A549 (cell line): ENCODE results near the gene DSCAML1. TPM values are rescaled to one million over a fixed set of nuclear protein-coding genes. Genes with fewer than 3 reads are reported as not detected.
"Not testable (repeated sequence)": the region's sequence is repeated elsewhere in the genome, so short reads cannot be mapped to it uniquely, and the experiment has no call there.

Experiments
- ATAC-seq, 2 experiments: fragments of 200-7000 bp in 1 of 2; fragments of >200 bp in 1 of 2; cut with Nextera tagmentation in 1 of 2; cut with Tn5 transposase in 1 of 2; 3 replicates each; pipeline versions ENCODE4 v1.8.0 to v1.9.1; 2018 to 2020; ENCODE audit warnings: mild to moderate bottlenecking in 1 of 2, moderate library complexity in 1 of 2
- CTCF ChIA-PET: fragments of 300-600 bp; sonication (Branson Sonifier 250); formaldehyde crosslinking; extraction: SDS; loops from one replicate; lab custom pipeline; 2021; ENCODE audit warnings: antibody characterized with exemption, inconsistent platforms; lab: Yijun Ruan, JAX
- POLR2A ChIA-PET: fragments of 350-600 bp; formaldehyde crosslinking; extraction: SDS; loops from one replicate; lab custom pipeline; 2021; ENCODE audit warnings: antibody characterized with exemption, inconsistent platforms; lab: Yijun Ruan, JAX
- DNase-seq, 2 experiments: peaks; one replicate each; pipeline versions ENCODE4 v3.0.0 to v3.0.0-alpha.2; 2011 to 2016; ENCODE audit warnings: low read depth in 1 of 2, low spot score in 1 of 2
- FAIRE-seq: peaks from 2 replicates; lab custom pipeline; 2011; peaks lifted over from hg19 to GRCh38; lab: Jason Lieb, UNC
- H3K27ac ChIP-seq, 2 experiments: fragments of >200 bp; sonication (Bioruptor Twin); formaldehyde crosslinking; 3 replicates each; pipeline ENCODE4 v1.5.1; 2016 to 2017
- H3K4me1 ChIP-seq: fragments of >200 bp; sonication (Bioruptor Twin); formaldehyde crosslinking; 3 replicates; pipeline ENCODE4 v1.6.1; 2016
- H3K4me2 ChIP-seq: fragments of >200 bp; sonication (Bioruptor Twin); formaldehyde crosslinking; 3 replicates; pipeline ENCODE4 v1.6.1; 2016
- H3K4me3 ChIP-seq: fragments of >200 bp; sonication (Bioruptor Twin); formaldehyde crosslinking; 3 replicates; pipeline ENCODE4 v1.5.1; 2016
- H3K9me3 ChIP-seq: fragments of >200 bp; sonication (Bioruptor Twin); formaldehyde crosslinking; 3 replicates; pipeline ENCODE4 v1.6.1; 2016
- BHLHE40 ChIP-seq: IDR thresholded peaks from 2 replicates; pipeline ENCODE4 v1.6.1; 2012; ENCODE audit warnings: low read depth, low read length, inconsistent platforms
- CBX2 ChIP-seq: fragments of 200-600 bp; sonication (generic); IDR thresholded peaks from 2 replicates; pipeline ENCODE4 v1.6.1; 2016; ENCODE audit warnings: low read depth, mild to moderate bottlenecking, borderline replicate concordance
- CTCF ChIP-seq: fragments of >200 bp; sonication (Bioruptor Twin); formaldehyde crosslinking; IDR thresholded peaks from 3 replicates; pipeline ENCODE4 v1.5.1; 2016
- EHF ChIP-seq: fragments of 250-450 bp; sonication (Bioruptor Pico); IDR thresholded peaks from 2 replicates; pipeline ENCODE4 v1.5.0; 2020; ENCODE audit warnings: mild to moderate bottlenecking
- EHMT2 ChIP-seq: fragments of 200-600 bp; sonication (generic); IDR thresholded peaks from 2 replicates; pipeline ENCODE4 v1.6.1; 2016; ENCODE audit warnings: antibody characterized with exemption, low read depth, mild to moderate bottlenecking, moderate library complexity
- FOSB ChIP-seq: fragments of 250-450 bp; sonication (Bioruptor Pico); IDR thresholded peaks from 2 replicates; pipeline ENCODE4 v1.5.0; 2020; ENCODE audit warnings: mild to moderate bottlenecking, moderate library complexity
- FOXS1 ChIP-seq: fragments of 250-450 bp; sonication (Bioruptor Pico); IDR thresholded peaks from 2 replicates; pipeline ENCODE4 v1.5.0; 2020; ENCODE audit warnings: mild to moderate bottlenecking, moderate library complexity
- HES2 ChIP-seq: fragments of >200 bp; sonication (Bioruptor Twin); formaldehyde crosslinking; IDR thresholded peaks from 2 replicates; pipeline ENCODE4 v1.6.1; 2016
- HOXB13 ChIP-seq: fragments of 250-450 bp; sonication (Bioruptor Pico); IDR thresholded peaks from 2 replicates; pipeline ENCODE4 v1.5.0; 2020; ENCODE audit warnings: low read depth, mild to moderate bottlenecking, moderate library complexity
- HOXB5 ChIP-seq: fragments of 250-450 bp; sonication (Bioruptor Pico); IDR thresholded peaks from 2 replicates; pipeline ENCODE4 v1.5.0; 2020; ENCODE audit warnings: mild to moderate bottlenecking, moderate library complexity
- JUN ChIP-seq, 2 experiments: fragments of >200 bp; sonication (Bioruptor Twin); formaldehyde crosslinking; IDR thresholded peaks; 2 replicates in 1 of 2; 3 replicates in 1 of 2; pipeline ENCODE4 v1.6.1; 2016 to 2017
- JUNB ChIP-seq: fragments of >200 bp; sonication (Bioruptor Twin); formaldehyde crosslinking; IDR thresholded peaks from 2 replicates; pipeline ENCODE4 v1.6.1; 2016
- KDM1A ChIP-seq: fragments of 200-600 bp; sonication (generic); IDR thresholded peaks from 2 replicates; pipeline ENCODE4 v1.6.1; 2016; ENCODE audit warnings: low read depth, mild to moderate bottlenecking
- MAFK ChIP-seq: fragments of 450-650 bp; IDR thresholded peaks from 2 replicates; pipeline ENCODE4 v1.6.1; 2014; ENCODE audit not compliant: partially characterized antibody
- MYC ChIP-seq: IDR thresholded peaks from 2 replicates; pipeline ENCODE4 v1.6.1; 2012; ENCODE audit warnings: mild to moderate bottlenecking, inconsistent platforms, low read length, improper control_type of control experiment, borderline replicate concordance
- NFE2L2 ChIP-seq: fragments of 150-350 bp; conservative IDR thresholded peaks from 2 replicates; pipeline ENCODE4 v1.6.1; 2014; ENCODE audit warnings: low read length
- PBX3 ChIP-seq: IDR thresholded peaks from 2 replicates; pipeline ENCODE4 v1.6.1; 2012
- RAD21 ChIP-seq, 2 experiments: fragments of >200 bp in 1 of 2; sonication (Bioruptor Twin) in 1 of 2; formaldehyde crosslinking in 1 of 2; IDR thresholded peaks in 1 of 2; conservative IDR thresholded peaks in 1 of 2; 2 replicates in 1 of 2; 3 replicates in 1 of 2; pipeline ENCODE4 v1.6.1; 2012 to 2018; ENCODE audit warnings: inconsistent platforms in 1 of 2
- SMC3 ChIP-seq: fragments of >200 bp; sonication (Bioruptor Twin); formaldehyde crosslinking; IDR thresholded peaks from 3 replicates; pipeline ENCODE4 v1.6.1; 2018; ENCODE audit warnings: inconsistent platforms
- USF2 ChIP-seq: fragments of 450-650 bp; IDR thresholded peaks from 2 replicates; pipeline ENCODE4 v1.6.1; 2014; ENCODE audit warnings: antibody characterized with exemption
- ZFP36 ChIP-seq: fragments of 450-650 bp; IDR thresholded peaks from 2 replicates; pipeline ENCODE4 v1.6.1; 2014; ENCODE audit warnings: borderline replicate concordance; ENCODE audit not compliant: partially characterized antibody
- ZSCAN20 ChIP-seq: fragments of 250-450 bp; sonication (Bioruptor Pico); IDR thresholded peaks from 2 replicates; pipeline ENCODE4 v1.8.0; 2022; ENCODE audit warnings: mild to moderate bottlenecking, moderate library complexity
- WGBS: methylation state at CpG from one replicate; pipeline ENCODE4 v1.1.6; 2017; ENCODE audit errors: missing lambda C conversion rate; 5-methylcytosine and 5-hydroxymethylcytosine counted together
- polyA plus RNA-seq, 4 experiments: library from polyadenylated mRNA; depleted of rRNA in 3 of 4; stranded (reverse); fragments of >200 nt; fragmentation: RNase III in 1 of 4; extraction: RNeasy Plus Mini Kit Qiagen cat#74134 plus additional on column Dnase treatment in 1 of 4; gene quantifications; 2 replicates in 3 of 4; 3 replicates in 1 of 4; pipeline ENCODE4 v1.2.3, GENCODE V29; 2011 to 2017

Gene DSCAML1
- polyA plus RNA-seq, 2 of the 4 experiments (the other 2 are of a cell fraction): 0.12 to 0.31 TPM

- TF ChIP-seq CTCF: no peak
- TF ChIP-seq, all 56 proteins: peak for 0
Measured at GRCh38 chr11:117814766-117815261, 17.8 kb upstream of the DSCAML1 start (continued).

GRCh38 chr11:117814204-117814765 is 17.3 kb upstream of the DSCAML1 start:
- no peak overlapping the region for H3K4me3 ChIP-seq
- no peaks in the 10 kb centered on the region for H3K9me3 ChIP-seq
- DNase-seq: peak in 1 of 2 experiments; percentile 42
- peak overlapping the region; percentile 48 for H3K4me2 ChIP-seq
- H3K27ac ChIP-seq: peak overlapping the region; percentile 73 to 75
- peaks cover 41% of the 10 kb centered on the region for H3K4me1 ChIP-seq
- ATAC-seq: no peak
- CTCF ChIA-PET: interaction anchor here (0.9 to 7.8 kb wide), 7 partner anchors 8 to 389 kb away, joined by 3 to 128 read pairs (median 5); no protein-coding TSS in a partner anchor
- FAIRE-seq: no peak
- TF ChIP-seq HOXB13 (peak; percentile 32; the same call in 1 of the 2 replicates), ZFP36 (no peak), ZSCAN20 (CRISPR knock-in tag) (no peak), USF2 (peak; percentile 58), EHF (CRISPR knock-in tag) (no peak), FOSB (no peak), HES2 (no peak)
- WGBS: 49% methylated on average over 6 of the region's 7 CpGs
- POLR2A ChIA-PET: no interaction called here

GRCh38 chr11:117810056-117810451 is 13.0 kb upstream of the DSCAML1 start:
- H3K27ac ChIP-seq, ATAC-seq, DNase-seq, H3K4me2 ChIP-seq, POLR2A ChIA-PET, FAIRE-seq, H3K9me3 ChIP-seq, H3K4me3 ChIP-seq: not testable (repeated sequence)
- CTCF ChIA-PET: interaction anchor here (0.9 to 12.8 kb wide), 12 partner anchors 9 to 448 kb away, joined by 3 to 158 read pairs (median 6); no protein-coding TSS in a partner anchor
- peaks cover 22% of the 10 kb centered on the region for H3K4me1 ChIP-seq
- 72% methylated on average over 12 of the region's 12 CpGs for WGBS

- Histone ChIP-seq H3K4me2 (peak overlapping the region; percentile 83), H3K27ac (peak overlapping the region; percentile 62 to 81), H3K4me1 (peaks cover 18% of the 10 kb centered on the region), H3K9me3 (no peaks in the 10 kb centered on the region), H3K4me3 (0 out of 3 replicates have a peak overlapping the region, but pooled peaks have one; percentile 20)
- ChIA-PET CTCF (interaction anchor here (0.7 to 12.8 kb wide), 26 partner anchors 9 to 448 kb away, joined by 3 to 158 read pairs (median 4); no protein-coding TSS in a partner anchor), POLR2A (no interaction called here)
- DNase-seq: peak; percentile 84 to 86
- no peak for FAIRE-seq
- ATAC-seq: peak; percentile 99
- 22% methylated on average over 16 of the region's 22 CpGs for WGBS
- TF ChIP-seq JUNB: no peak
- TF ChIP-seq MAFK: no peak
- TF ChIP-seq PBX3: no peak
- TF ChIP-seq FOXS1: no peak
- peak; percentile 70 for TF ChIP-seq SMC3
- no peak for TF ChIP-seq JUN (IDR thresholded peaks at IDR 0.05)
- no peak for TF ChIP-seq HES2
- TF ChIP-seq MYC: no peak
- no peak for TF ChIP-seq EHMT2
- no peak for TF ChIP-seq HOXB5 (CRISPR knock-in tag)
- TF ChIP-seq CBX2: no peak
- TF ChIP-seq KDM1A: no peak
- TF ChIP-seq NFE2L2: no peak
- TF ChIP-seq RAD21 (conservative IDR thresholded peaks at IDR 0.05 in 1 of 2, IDR thresholded peaks at IDR 0.05 in 1 of 2): peak; percentile 78 to 83
- TF ChIP-seq CTCF: peak; percentile 57
- TF ChIP-seq BHLHE40: no peak
Measured at GRCh38 chr11:117809236-117810055, 12.4 kb upstream of the DSCAML1 start.
